Naive thymus-derived CD4-positive, alpha-beta T cell (primary cell): ENCODE results near the gene ZBED4. TPM values are rescaled to one million over a fixed set of nuclear protein-coding genes. Genes with fewer than 3 reads are reported as not detected.
"Not testable (repeated sequence)": the region's sequence is repeated elsewhere in the genome, so short reads cannot be mapped to it uniquely, and the experiment has no call there.

Experiments used
- ATAC-seq: fragments of 150-1000 bp; cut with Tn5 transposase; 2 replicates; pipeline ENCODE4 v1.10.0; 2021; ENCODE audit warnings: mild to moderate bottlenecking, moderate library complexity
- CTCF ChIA-PET: fragments of 350-600 bp; sonication (Branson Sonifier 250); formaldehyde crosslinking; loops from one replicate; lab custom pipeline; 2021; ENCODE audit warnings: antibody characterized with exemption; lab: Charles Lee
- POLR2A ChIA-PET: fragments of 350-600 bp; sonication (Branson Sonifier 250); formaldehyde crosslinking; loops from one replicate; lab custom pipeline; 2021; ENCODE audit warnings: antibody characterized with exemption, inconsistent platforms; lab: Charles Lee
- DNase-seq, 9 donors: peaks; one replicate each; pipeline versions ENCODE4 v3.0.0 to v3.0.0-alpha.2; 2020 to 2022; ENCODE audit warnings: mixed read lengths in 1 of 9
- H3K27ac ChIP-seq: one replicate; pipeline ENCODE4 v1.7.0; 2013; ENCODE audit warnings: mild to moderate bottlenecking, low read depth, low read length, moderate library complexity
- H3K27me3 ChIP-seq, 2 donors: one replicate each; pipeline ENCODE4 v1.7.0; 2013; ENCODE audit warnings: low read length in 2 of 2, mild to moderate bottlenecking in 2 of 2, moderate library complexity in 2 of 2; ENCODE audit not compliant: control insufficient read depth in 2 of 2, insufficient read depth in 2 of 2
- H3K36me3 ChIP-seq, 3 experiments: 1 replicate in 2 of 3; 2 replicates in 1 of 3; pipeline ENCODE4 v1.7.0; 2013; ENCODE audit warnings: low read length in 3 of 3, mild to moderate bottlenecking in 3 of 3, moderate library complexity in 1 of 3; ENCODE audit not compliant: insufficient read depth in 3 of 3, control insufficient read depth in 2 of 3
- H3K4me1 ChIP-seq, 2 donors: one replicate each; pipeline ENCODE4 v1.7.0; 2013; ENCODE audit warnings: low read length in 2 of 2, mild to moderate bottlenecking in 2 of 2, moderate library complexity in 1 of 2; ENCODE audit not compliant: control insufficient read depth in 2 of 2, insufficient read depth in 2 of 2
- H3K4me3 ChIP-seq: 2 replicates; pipeline ENCODE4 v1.7.0; 2013; ENCODE audit warnings: mild to moderate bottlenecking, low read length
- H3K9me3 ChIP-seq, 3 experiments: 1 replicate in 2 of 3; 2 replicates in 1 of 3; pipeline ENCODE4 v1.7.0; 2013; ENCODE audit warnings: low read length in 3 of 3; ENCODE audit not compliant: control insufficient read depth in 2 of 3
- H3K27ac Mint-ChIP-seq, 9 donors: one replicate each; pipeline ENCODE4 v1.8.0; 2020 to 2022; ENCODE audit warnings: mixed read lengths in 9 of 9, mild to moderate bottlenecking in 8 of 9, moderate library complexity in 5 of 9, inconsistent platforms in 2 of 9
- H3K27me3 Mint-ChIP-seq, 5 donors: one replicate each; pipeline ENCODE4 v1.8.0; 2021 to 2022; ENCODE audit warnings: mixed read lengths in 5 of 5, mild to moderate bottlenecking in 1 of 5
- H3K36me3 Mint-ChIP-seq, 5 donors: one replicate each; pipeline ENCODE4 v1.8.0; 2020 to 2022; ENCODE audit warnings: mixed read lengths in 5 of 5, mild to moderate bottlenecking in 3 of 5, inconsistent platforms in 1 of 5
- H3K4me1 Mint-ChIP-seq, 7 donors: one replicate each; pipeline ENCODE4 v1.8.0; 2020 to 2022; ENCODE audit warnings: mixed read lengths in 7 of 7, mild to moderate bottlenecking in 3 of 7, inconsistent platforms in 1 of 7
- H3K4me3 Mint-ChIP-seq, 10 donors: one replicate each; pipeline ENCODE4 v1.8.0; 2020 to 2022; ENCODE audit warnings: mild to moderate bottlenecking in 10 of 10, mixed read lengths in 10 of 10, moderate library complexity in 6 of 10, inconsistent platforms in 2 of 10
- H3K9me3 Mint-ChIP-seq, 11 donors: one replicate each; pipeline ENCODE4 v1.8.0; 2020 to 2022; ENCODE audit warnings: mixed read lengths in 11 of 11, mild to moderate bottlenecking in 4 of 11, inconsistent platforms in 1 of 11, moderate library complexity in 1 of 11
- intact Hi-C, 2 donors: fragments of 100-400 bp; cut with micrococcal nuclease; formaldehyde crosslinking; loops; one replicate each; pipeline ENCODE4 v1.15.1; 2023
- polyA plus RNA-seq, 2 donors: library from polyadenylated mRNA; unstranded; fragments of 300-500 nt; fragmentation: Illumina TruSeq; gene quantifications; one replicate each; pipeline ENCODE4 v1.2.3, GENCODE V29; 2021
- total RNA-seq, 6 experiments: library from RNA in 5 of 6; stranded (reverse) in 5 of 6; gene quantifications; 1 replicate in 5 of 6; 2 replicates in 1 of 6; pipeline ENCODE4 v1.2.3 and lab custom pipeline; 2021 to 2026

The ZBED4 gene
- total and polyA plus RNA-seq, 7 experiments from 2014 or later: 6.0 to 20.1 (median 16.3) TPM

DNA sequence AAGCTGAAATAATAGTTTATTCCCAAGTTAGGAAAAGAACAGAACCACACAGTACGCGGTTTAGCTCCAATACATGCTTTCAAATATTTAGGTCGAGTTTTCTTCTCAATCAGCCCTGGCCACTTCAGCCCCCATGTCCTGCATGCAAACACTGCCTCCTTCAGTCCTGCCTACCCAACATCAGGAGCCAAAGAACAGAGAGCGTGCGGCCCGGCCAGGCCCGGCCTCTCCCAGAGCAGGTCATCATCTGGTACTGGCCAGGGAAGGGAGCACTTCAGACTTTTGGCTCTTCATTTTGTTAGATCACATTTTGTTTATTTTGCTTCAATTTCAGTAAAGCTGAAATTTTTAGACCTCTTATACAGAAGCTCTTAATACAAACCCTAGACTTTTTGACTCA is 32.7 kb upstream of the ZBED4 start:
- DNase-seq: no peak
- H3K4me1 ChIP-seq: peaks cover 30 to 42% of the 10 kb centered on the region in 2 donors
- ATAC-seq: no peak
- peaks cover 0 to 5% (median 0%) of the 10 kb centered on the region in 11 donors for H3K9me3 Mint-ChIP-seq
- ChIA-PET POLR2A (interaction anchor here (0.5 to 2.7 kb wide), 6 partner anchors 11 to 96 kb away, joined by 3 to 15 read pairs (median 3); no protein-coding TSS in a partner anchor), CTCF (interaction anchor here (0.7 to 1.1 kb wide), 2 partner anchors 12 to 21 kb away, joined by 3 read pairs; no protein-coding TSS in a partner anchor)
- no peaks in the 10 kb centered on the region for H3K27me3 Mint-ChIP-seq
- peaks cover 7 to 40% (median 22%) of the 10 kb centered on the region in 5 donors for H3K36me3 Mint-ChIP-seq
- H3K4me3 ChIP-seq: no peak overlapping the region
- H3K27ac Mint-ChIP-seq: peak overlapping the region in 2 of 9 donors; percentile 47 to 55
- intact Hi-C loops: no loop called here
- H3K36me3 ChIP-seq: peaks cover 22 to 67% (median 35%) of the 10 kb centered on the region in 3 experiments
- no peak overlapping the region for H3K27ac ChIP-seq
- H3K9me3 ChIP-seq: no peaks in the 10 kb centered on the region
- H3K4me1 Mint-ChIP-seq: peaks cover 52 to 86% (median 78%) of the 10 kb centered on the region in 7 donors
- no peaks in the 10 kb centered on the region for H3K27me3 ChIP-seq
- peak overlapping the region in 3 of 10 donors; percentile 11 to 48 (median 29) for H3K4me3 Mint-ChIP-seq

DNA sequence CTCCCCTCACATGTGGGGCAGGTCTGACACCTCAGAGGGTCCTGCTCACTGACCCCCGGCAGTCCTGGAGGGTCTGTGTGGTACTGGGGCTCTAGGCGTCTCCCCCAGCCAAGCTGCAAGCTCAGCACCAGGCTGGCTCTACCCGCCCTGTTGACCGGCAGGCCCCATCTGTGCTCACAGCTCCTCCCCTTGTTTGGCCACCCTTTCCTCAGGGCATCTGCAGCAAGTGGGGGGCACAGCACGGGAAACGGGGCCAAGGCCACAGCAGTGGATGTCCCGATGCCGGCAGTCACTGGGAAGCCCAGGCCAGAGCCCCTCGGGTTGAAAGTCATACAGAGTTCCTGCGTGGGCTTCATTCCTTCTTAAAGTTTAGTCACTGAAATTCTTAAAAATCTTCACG is 31.9 kb upstream of the ZBED4 start:
- DNase-seq, H3K4me3 ChIP-seq, H3K9me3 ChIP-seq, intact Hi-C loops, H3K27me3 Mint-ChIP-seq, ATAC-seq, H3K27me3 ChIP-seq, H3K9me3 Mint-ChIP-seq, H3K27ac ChIP-seq: not testable (repeated sequence)
- peak overlapping the region in 1 of 9 donors; percentile 59 for H3K27ac Mint-ChIP-seq
- H3K4me1 Mint-ChIP-seq: peaks cover 54 to 82% (median 74%) of the 10 kb centered on the region in 7 donors
- H3K4me3 Mint-ChIP-seq: peak overlapping the region in 1 of 10 donors; percentile 48
- POLR2A ChIA-PET: interaction anchor here (0.6 to 2.7 kb wide), 6 partner anchors 8 to 33 kb away, joined by 3 to 15 read pairs (median 4); no protein-coding TSS in a partner anchor
- Histone ChIP-seq H3K4me1 (peaks cover 35 to 42% of the 10 kb centered on the region in 2 donors), H3K36me3 (peaks cover 22 to 64% (median 35%) of the 10 kb centered on the region in 3 experiments)
- CTCF ChIA-PET: interaction anchor here (1.1 kb wide), 1 partner anchor 21 kb away, joined by 3 read pairs; no protein-coding TSS in a partner anchor
- peaks cover 7 to 40% (median 22%) of the 10 kb centered on the region in 5 donors for H3K36me3 Mint-ChIP-seq

DNA sequence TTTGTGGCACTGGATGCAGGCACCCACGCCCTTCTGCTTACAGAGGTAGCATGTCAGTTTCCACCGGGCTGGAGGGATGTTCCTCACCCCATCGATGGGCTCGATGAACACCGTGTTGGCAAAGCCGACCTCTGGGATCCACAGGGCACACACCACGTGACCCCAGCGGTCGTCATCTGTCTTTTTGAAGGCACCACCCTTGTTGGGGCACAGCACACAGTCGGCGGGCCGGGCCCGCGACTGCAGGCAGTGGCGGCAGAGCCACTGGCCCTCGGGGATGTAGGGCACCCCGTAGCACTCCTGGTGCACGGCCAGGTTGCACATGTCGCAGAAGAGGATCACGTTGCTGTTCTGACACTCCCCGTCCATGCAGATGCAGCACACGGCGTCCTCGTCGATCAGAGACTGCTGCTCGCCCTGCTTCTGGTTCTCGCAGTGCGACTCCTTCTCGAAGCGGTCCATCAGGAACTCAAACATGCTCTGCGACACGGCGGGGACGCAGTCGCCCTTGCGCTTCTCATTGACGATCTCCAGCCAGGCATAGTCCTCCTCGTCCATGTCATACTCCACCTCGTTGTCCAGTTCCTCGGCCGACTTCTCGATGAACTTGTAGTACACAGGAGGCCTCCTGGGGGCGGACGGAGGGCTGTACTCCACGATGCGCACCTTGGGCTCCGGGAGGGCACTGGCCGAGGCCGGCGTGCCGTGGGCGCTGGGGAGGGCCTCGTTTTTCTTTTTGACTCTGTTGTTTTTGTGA is 30.2 kb upstream of the ZBED4 start:
- H3K27me3 ChIP-seq: no peaks in the 10 kb centered on the region
- Mint-ChIP-seq H3K4me3 (peak overlapping the region in 6 of 10 donors; percentile 38 to 93 (median 84)), H3K27ac (peak overlapping the region in 6 of 9 donors; percentile 6 to 92 (median 40)), H3K27me3 (no peaks in the 10 kb centered on the region), H3K36me3 (peaks cover 7 to 29% (median 16%) of the 10 kb centered on the region in 5 donors), H3K4me1 (peaks cover 41 to 65% (median 56%) of the 10 kb centered on the region in 7 donors), H3K9me3 (peaks cover 0 to 5% (median 0%) of the 10 kb centered on the region in 11 donors)
- intact Hi-C loops: no loop called here
- CTCF ChIA-PET: no interaction called here
- no peak for ATAC-seq
- peaks cover 15 to 51% (median 22%) of the 10 kb centered on the region in 3 experiments for H3K36me3 ChIP-seq
- H3K4me3 ChIP-seq: no peak overlapping the region
- POLR2A ChIA-PET: interaction anchor here (1.3 kb wide), 1 partner anchor 17 kb away, joined by 3 read pairs; no protein-coding TSS in a partner anchor
- DNase-seq: no peak
- H3K9me3 ChIP-seq: no peaks in the 10 kb centered on the region
- no peak overlapping the region for H3K27ac ChIP-seq
- peaks cover 25 to 31% of the 10 kb centered on the region in 2 donors for H3K4me1 ChIP-seq

DNA sequence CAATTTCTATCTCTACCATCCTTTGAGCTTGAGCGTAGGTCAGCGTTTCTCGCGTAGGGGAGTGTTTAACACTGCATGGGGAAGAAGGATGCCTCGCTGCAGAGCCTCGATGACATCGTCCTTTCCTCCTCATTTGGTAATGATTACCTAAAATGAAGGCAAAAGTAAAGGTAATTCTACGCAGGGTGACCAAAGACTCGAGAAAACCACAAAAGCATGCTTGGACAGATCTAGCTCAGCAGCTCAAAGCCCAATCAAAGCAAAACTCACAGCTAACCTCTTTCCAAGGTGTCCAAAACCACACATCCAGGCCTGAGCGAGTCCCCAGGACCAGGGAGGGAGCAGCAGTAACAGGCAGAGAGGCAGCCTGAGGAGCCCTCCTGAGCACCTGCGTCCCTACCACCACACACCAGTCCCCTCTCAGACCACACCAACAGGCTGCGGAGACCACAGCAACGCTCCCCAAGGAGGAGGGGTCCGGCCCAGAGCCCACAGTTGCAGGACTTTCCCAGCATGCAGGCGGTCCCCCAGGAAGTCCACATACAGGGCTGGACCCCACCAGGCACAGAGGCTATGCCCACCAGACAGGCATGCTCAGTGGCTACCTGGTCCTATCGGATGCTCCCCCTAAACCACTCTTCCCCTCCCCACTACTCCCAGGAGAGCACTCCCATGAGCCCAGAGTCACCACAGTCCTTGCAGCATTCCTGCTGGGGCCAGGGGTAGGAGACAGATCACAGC is 29.3 kb upstream of the ZBED4 start:
- intact Hi-C loops: no loop called here
- Histone ChIP-seq H3K4me3 (no peak overlapping the region), H3K4me1 (peaks cover 28 to 36% of the 10 kb centered on the region in 2 donors), H3K36me3 (peaks cover 14 to 42% (median 22%) of the 10 kb centered on the region in 3 experiments), H3K9me3 (no peaks in the 10 kb centered on the region), H3K27ac (no peak overlapping the region), H3K27me3 (no peaks in the 10 kb centered on the region)
- peaks cover 0 to 5% (median 0%) of the 10 kb centered on the region in 11 donors for H3K9me3 Mint-ChIP-seq
- H3K27me3 Mint-ChIP-seq: no peaks in the 10 kb centered on the region
- H3K4me1 Mint-ChIP-seq: peaks cover 35 to 66% (median 54%) of the 10 kb centered on the region in 7 donors
- ATAC-seq (no peak), DNase-seq (no peak)
- ChIA-PET CTCF (no interaction called here), POLR2A (interaction anchor here (3.0 kb wide), 1 partner anchor 31 kb away, joined by 21 read pairs; no protein-coding TSS in a partner anchor)
- peak overlapping the region; percentile 47 to 93 (median 91) for H3K4me3 Mint-ChIP-seq
- peak overlapping the region in 8 of 9 donors; percentile 6 to 92 (median 45) for H3K27ac Mint-ChIP-seq
- peaks cover 7 to 20% (median 15%) of the 10 kb centered on the region in 5 donors for H3K36me3 Mint-ChIP-seq

DNA sequence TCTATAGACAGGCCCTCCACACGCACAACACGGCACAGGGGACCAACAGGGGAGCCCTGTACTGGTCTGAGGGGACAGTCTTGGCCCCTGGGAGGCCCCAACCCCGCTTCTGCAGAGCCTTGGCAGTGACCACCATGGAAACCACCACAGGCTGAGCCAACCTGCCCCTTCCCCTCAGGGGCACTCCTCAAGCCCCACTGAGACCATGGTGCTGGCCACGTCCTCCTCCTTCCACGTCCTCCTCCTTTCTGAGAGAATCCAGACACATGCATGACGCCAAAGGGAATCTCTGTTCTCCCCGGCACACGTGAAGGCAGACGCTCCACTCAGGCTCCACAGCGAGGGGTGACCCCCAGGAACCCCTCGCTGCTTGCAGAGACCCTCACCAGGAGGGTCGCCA is 28.7 kb upstream of the ZBED4 start:
- ChIA-PET CTCF (no interaction called here), POLR2A (interaction anchor here (1.6 to 3.0 kb wide), 4 partner anchors 12 to 30 kb away, joined by 6 to 21 read pairs (median 10); no protein-coding TSS in a partner anchor)
- Histone ChIP-seq H3K9me3 (no peaks in the 10 kb centered on the region), H3K4me1 (peaks cover 28 to 36% of the 10 kb centered on the region in 2 donors), H3K27me3 (no peaks in the 10 kb centered on the region), H3K36me3 (peaks cover 14 to 42% (median 22%) of the 10 kb centered on the region in 3 experiments), H3K27ac (peak overlapping the region; percentile 79), H3K4me3 (no peak overlapping the region)
- Mint-ChIP-seq H3K36me3 (peaks cover 7 to 20% (median 16%) of the 10 kb centered on the region in 5 donors), H3K9me3 (peaks cover 0 to 5% (median 0%) of the 10 kb centered on the region in 11 donors), H3K27me3 (no peaks in the 10 kb centered on the region), H3K4me3 (peak overlapping the region; percentile 90 to 93 (median 92)), H3K27ac (peak overlapping the region in 8 of 9 donors; percentile 5 to 94 (median 74)), H3K4me1 (peaks cover 37 to 71% (median 59%) of the 10 kb centered on the region in 7 donors)
- ATAC-seq: no peak
- DNase-seq: no peak
- intact Hi-C loops: no loop called here

DNA sequence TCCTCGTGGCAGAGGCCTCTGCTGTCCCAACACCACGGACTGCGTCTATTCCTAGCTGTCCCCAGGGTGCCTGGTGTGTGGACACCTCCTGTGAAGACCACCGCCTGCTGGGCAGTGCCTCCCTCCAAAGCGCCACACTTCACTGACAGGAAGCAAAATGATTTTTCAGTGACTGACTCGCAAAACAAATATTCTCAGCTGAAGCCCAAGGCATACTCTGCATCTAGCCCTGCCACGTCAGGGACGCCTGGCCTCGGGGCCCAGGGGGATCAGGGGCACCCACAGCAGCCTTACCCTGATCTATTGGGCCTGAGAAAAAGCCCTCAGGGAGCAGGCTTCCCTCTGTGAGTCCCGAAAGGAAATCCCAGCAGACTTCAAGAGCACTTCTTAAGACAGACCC is 28.2 kb upstream of the ZBED4 start:
- no peaks in the 10 kb centered on the region for H3K27me3 ChIP-seq
- Mint-ChIP-seq H3K9me3 (peaks cover 0 to 5% (median 0%) of the 10 kb centered on the region in 11 donors), H3K27ac (peak overlapping the region; percentile 87 to 96 (median 92)), H3K27me3 (peaks cover 0 to 2% (median 0%) of the 10 kb centered on the region in 5 donors), H3K36me3 (peaks cover 7 to 22% (median 16%) of the 10 kb centered on the region in 5 donors), H3K4me1 (peaks cover 40 to 74% (median 57%) of the 10 kb centered on the region in 7 donors), H3K4me3 (peak overlapping the region; percentile 90 to 93 (median 92))
- H3K4me1 ChIP-seq: peaks cover 28 to 36% of the 10 kb centered on the region in 2 donors
- intact Hi-C loops: no loop called here
- DNase-seq (no peak), ATAC-seq (no peak)
- H3K9me3 ChIP-seq: no peaks in the 10 kb centered on the region
- ChIA-PET POLR2A (interaction anchor here (0.8 to 4.5 kb wide), 10 partner anchors 8 to 62 kb away, joined by 3 to 22 read pairs (median 6); no protein-coding TSS in a partner anchor), CTCF (no interaction called here)
- H3K4me3 ChIP-seq: peak overlapping the region; percentile 75
- peaks cover 14 to 39% (median 20%) of the 10 kb centered on the region in 3 experiments for H3K36me3 ChIP-seq
- peak overlapping the region; percentile 79 for H3K27ac ChIP-seq
